Inflammatory macrophage treated with lipopolysaccharide for 1 hour (primary cell): Measurements from ENCODE around the gene TFIP11.
"Not testable (repeated sequence)": the region's sequence is repeated elsewhere in the genome, so short reads cannot be mapped to it uniquely, and the experiment has no call there.

ENCODE experiments used
- DNase-seq, 2 donors: peaks; one replicate each; pipeline ENCODE4 v3.0.0-alpha.2; 2020 to 2022

The TFIP11 gene

DNA sequence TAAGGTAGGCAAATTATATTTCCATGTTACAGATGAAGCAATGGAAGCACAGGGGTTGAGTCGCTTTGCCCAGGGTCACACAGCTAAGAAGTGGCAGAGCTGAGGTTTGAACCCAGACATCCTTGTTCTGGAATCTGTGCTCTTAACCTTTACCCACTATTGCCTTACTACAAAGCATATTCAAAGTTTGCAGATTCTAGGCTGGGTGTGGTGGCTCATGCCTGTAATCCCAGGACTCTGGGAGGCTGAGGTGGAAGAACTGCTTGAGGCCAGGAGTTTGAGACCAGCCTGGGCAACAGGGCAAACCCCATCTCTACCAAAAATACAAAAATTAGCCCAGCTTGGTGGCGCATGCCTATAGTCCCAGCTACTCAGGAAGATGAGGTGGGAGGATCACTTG is 27.8 kb upstream of the TFIP11 start:
- no peak for DNase-seq

DNA sequence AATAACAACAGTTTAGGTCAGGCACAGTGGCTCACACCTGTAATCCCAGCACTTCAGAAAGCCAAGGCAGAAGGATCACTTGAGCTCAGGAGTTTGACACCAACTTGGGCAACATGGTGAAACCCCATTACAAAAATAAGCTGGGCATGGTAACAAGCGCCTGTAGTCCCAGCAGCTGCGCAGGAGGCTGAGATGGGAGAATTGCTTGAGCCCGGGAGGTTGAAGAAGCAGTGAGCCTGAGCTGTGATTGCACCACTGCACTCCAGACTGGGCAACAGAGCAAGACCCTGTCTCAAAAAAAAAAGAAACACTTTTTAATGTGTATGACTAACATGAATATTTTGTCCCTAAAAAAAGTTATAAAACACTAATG is 24.5 kb upstream of the TFIP11 start:
- DNase-seq, result no peak

DNA sequence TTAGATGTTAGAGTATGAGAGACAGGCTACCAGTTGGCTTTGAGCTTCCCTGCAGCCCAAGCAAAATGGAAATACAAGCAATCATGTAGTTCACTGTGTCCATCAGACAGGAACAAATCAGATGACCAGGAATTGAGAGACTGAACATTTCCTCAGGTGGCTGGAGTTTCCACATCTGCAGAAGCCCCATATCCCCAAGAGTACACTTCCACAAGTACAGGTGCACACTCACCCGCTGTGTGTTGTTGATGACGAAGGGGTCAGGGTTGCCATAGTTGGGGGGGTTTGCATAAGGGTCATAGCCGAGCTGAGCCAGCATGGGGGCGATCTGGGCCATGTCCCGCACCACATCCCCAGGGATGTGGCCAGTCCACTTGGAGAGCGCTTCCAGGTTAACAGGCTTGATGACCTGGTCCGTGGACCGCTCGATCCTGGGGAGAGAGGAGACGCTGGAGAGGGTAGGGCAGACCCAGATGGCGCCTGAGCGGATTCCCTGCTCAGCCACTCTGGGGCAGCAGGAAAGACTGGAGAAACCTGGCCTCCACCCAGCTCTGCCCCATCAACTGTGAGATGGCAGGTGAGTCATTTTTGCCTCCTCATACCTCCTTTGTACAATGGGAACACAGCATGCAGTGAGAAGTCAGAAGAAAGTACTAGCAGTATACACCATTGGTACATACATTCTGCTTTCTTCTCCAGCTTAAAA is 23.9 kb upstream of the TFIP11 start:
- DNase-seq, result no peak

DNA sequence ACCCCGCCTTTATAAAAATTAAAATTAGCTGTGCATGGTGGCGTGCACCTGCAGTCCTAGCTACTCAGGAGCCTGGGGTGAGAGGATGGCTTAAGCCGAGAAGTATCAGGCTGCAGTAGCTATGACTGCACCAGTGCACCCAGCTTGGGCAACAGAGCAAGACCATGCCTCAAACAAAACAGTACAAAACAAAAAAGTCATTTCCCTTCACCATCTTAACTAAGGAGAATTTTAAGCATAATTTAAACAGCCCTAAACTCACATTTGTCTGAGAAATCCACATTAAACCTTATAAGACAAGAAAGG is 23.3 kb upstream of the TFIP11 start:
- DNase-seq, result no peak

DNA sequence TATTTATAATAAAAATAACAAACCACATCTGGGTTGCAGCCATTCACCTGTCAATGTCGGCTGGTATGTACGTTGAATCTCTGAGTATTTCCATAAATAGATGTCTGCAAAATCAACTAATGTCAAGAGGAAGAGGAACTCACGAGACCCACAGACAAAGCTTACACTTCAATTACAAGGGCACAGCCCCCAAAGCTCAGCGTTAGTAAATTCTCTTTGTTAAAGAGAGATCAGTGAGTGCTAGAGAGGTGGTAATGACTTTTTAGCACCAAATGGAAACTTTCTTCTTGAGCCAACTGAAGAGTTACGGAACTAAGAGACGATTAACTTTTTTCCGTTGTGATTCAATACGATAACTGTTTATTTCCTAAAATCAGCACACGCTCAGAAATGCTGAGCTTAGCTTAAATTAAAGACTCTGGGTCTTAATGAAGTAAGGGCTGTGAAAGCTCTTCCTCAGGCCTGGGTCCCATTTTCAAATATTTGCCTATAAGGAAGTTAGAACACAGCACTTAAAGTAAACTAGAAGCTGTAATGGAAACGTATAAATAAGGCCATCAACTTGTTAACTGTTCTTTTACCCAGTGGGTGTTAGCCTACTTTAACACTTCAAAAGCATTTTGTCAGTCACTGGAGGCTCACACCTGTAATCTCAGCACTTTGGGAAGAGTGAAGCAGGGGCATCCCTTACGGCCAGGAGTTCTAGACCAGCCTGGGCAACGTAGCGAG is 22.8 kb upstream of the TFIP11 start:
- DNase-seq, result no peak

DNA sequence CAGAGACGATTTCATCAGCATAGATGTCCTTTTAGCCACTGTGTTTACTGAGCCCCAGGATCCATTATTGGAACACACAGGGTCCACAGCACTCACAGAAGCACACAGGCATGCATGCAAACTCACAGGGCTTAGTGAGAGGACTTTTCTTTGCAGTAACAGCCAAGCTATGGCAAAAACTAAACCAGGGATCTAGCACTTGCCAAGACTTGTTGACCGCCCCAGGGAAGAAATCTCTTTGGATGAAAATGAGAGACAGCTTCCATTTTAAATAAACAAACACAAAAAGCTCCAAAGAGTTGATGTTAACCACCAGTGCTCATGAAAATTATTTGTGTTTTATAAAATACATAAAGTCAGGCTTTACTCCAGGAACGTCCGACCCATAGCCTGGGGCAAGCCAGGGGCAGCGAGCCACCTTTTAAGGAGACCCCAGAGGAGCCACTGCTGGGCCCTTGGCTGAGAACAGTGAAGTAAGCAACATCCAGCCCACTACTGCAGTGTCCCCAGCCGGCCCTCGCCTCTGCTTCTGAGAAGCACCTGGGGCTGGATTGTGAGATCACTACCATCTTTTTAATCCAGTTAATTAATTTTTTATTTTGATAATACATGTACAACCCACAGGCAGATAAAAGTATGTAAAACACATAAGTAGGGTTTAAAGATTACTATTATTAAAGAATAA is 22.0 kb upstream of the TFIP11 start:
- DNase-seq, result no peak

DNA sequence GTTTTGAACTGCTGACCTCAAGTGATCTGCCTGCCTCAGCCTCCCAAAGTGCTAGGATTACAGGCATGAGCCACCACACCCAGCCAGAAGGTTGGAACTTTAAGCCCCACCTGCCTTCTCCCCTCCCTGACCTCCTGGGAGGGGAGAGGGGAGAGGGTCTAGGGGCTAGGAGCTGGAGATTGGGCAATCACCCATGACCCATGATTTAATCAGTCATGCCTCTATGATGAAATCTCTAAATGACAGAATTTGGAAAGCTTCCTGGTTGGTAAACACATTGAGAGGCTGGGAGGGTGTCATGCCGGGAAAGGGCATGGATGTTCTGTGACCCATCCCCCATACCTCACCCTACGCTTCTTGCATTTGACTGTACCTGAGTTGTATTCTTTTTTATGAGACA is 17.1 kb upstream of the TFIP11 start:
- DNase-seq, result peak; percentile 66 to 69

DNA sequence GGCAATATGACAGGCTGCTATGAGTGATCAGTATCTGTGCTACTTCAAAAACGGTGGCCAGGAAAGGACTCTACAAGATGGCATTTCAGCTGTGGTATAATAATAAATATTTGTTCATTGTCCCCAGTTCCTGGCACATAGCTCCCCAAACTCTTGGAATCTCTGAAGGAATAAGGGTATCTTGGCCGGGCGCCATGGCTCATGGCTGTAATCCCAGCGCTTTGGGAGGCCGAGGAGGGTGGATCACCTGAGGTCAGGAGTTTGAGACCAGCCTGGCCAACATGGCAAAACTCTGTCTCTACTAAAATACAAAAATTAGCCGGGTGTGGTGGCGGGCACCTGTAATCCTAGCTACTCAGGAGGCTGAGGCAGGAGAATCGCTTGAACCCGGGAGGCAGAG is 16.2 kb upstream of the TFIP11 start:
- DNase-seq, result not testable (repeated sequence)

DNA sequence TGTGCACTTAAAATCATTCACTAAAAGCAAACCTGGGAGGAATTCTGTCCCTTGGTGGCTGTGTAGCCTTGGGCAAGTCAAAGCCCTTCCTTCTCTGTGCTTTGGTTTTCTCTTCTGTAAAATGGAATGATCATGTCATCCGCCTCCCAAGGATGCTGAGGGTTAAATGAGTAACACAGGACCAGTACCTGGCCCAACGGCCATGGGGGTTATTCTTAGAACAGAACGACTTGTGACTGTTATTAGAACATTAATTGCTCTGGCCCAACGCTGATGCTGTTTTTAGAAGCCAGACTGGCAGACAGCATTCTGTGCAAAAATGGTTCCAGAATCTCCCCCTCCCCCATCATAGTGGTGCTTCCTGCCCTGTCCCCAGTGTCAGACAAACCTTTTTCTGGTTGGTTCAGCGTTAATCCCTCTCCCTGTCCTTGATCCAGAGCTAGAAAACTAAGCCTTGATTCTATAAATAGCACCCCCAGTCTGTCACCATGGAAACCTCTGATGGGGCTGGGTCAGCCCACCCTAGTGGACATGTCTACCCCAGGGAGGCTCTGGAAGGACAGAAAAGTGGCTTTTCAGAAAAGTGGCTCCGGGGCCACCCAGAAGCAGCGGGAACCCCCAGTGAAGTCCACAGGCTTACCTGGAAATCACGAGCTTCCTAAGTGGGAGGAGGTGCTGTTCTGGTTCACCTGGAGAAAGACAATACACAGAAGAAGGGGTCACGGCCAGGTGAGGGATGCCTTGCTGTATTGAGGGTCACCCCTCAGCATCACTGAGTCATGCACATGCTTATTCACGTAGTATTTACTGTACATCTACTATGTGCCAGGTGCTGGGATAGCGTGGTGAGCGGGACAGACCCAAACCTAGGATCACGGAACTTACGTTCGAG is 15.5 kb upstream of the TFIP11 start:
- no peak for DNase-seq

DNA sequence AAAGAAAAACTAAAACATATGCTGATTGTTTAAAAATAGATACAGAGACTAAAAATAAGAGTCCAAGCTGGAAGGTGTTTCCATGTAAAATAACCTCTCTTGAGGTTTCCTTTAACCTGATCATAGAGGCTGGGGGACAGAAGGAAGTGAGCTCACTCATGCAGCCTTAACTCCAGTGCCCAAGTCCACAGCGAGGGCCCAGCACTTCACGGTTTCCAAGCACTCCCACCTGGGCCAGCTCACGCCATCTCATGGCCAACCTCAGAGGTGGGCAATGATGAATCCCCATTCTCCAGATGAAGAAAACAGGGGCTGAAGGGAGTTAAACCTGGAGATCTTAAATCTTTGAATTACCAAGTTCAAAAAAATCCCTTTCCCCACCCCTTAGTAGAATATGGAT is 14.9 kb upstream of the TFIP11 start:
- no peak for DNase-seq

DNA sequence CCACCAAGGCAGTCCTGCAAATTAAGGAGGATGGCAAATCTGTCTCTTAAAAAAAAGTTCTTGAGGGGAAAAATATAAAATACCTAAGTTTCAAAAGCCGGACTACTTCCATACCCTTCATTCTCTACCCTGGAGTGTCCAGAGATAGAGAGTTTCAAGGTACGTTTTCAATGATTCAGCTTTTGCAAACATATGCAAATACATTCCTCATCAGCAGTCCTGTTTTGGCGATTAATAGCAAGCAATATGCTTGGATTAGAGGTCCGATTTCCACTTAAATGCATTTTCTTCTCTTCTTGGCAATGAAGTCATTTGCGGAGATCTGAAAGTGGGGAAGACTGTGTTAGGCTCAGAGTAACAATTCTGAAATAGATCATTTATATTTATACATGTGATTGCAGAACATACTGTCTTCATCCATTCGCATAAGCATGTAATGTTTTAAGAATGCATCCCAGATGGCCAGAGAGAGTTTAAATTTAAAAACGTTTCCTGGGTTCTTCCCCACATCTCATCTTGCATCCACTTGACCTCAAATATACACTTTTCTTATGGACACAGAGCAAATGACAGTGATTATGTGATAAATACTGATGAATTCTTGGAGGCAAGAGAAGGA is 13.8 kb upstream of the TFIP11 start:
- DNase-seq, result no peak

DNA sequence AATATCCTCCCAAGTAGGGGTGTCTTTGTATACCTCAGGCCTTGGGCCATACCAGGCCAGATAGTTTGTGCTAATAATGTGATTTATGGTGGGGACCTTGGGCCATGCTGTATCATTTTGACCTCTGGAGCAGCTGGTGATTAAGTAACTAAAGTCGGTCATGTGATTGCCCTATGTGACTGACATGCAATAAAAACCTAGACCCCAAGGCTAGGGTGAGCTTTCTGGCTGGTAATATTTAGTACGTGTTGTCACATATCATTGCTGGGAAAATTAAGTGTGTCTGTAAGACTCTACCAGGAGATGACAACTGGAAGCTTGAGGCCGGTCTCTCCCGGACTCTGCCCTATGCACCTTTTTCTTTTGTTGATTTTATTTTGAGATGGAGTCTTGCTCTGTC is 12.6 kb upstream of the TFIP11 start:
- DNase-seq, result no peak

DNA sequence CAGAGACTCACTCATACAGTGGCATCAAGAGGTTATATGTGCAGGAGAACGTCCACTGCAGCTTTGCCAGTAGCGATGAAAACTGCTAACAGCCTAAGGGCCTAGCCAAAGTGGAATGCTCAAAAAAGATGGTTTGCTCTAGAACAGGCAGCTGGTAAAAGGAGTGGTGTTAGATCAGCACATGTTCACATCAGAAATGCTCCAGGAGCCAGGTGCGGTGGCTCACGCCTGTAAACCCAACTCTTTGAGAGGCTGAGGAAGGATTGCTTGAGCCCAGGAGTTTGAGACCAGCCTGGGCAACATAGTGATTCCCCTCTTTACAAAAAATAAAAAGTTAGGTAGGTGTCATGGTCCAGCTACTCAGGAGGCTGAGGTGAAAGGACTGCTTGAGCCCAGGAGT is 10.3 kb upstream of the TFIP11 start:
- DNase-seq, result no peak

DNA sequence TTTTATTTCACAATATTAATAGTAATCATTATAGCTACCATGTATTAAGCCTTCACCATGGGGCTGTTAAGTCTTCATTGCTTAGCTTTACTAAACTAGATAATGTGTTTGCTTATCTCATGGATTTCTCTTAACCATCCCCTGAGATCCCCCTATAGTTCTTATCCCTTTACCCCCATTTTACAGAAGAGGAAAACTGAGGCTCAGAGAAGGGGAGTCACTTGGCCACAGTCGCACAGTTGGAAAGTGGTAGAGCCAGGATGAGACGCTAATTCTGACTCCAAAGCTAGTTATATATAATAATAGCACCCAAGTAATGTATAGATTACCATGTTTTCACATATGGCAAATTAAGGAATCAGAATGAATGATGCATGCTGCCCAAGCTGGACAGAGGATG is 9.7 kb upstream of the TFIP11 start:
- DNase-seq, result no peak

DNA sequence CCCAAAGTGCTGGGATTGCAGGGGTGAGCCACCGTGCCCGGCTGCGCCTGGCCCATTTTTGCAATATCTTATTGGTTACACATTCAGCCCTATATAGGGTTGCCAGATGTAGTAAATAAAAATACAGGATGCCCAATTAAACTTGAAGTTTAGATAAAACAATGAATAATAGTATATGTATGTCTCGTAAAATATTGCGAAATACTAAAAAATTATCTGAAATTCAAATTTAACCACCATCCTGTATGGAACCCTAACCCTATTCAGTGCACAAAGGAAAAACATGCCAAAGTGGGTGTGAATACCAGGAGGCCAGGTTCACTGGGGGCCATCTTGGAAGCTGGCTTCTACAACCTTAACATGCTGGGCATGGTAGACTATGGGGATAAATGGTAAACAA is 5.2 kb upstream of the TFIP11 start:
- DNase-seq, result no peak

DNA sequence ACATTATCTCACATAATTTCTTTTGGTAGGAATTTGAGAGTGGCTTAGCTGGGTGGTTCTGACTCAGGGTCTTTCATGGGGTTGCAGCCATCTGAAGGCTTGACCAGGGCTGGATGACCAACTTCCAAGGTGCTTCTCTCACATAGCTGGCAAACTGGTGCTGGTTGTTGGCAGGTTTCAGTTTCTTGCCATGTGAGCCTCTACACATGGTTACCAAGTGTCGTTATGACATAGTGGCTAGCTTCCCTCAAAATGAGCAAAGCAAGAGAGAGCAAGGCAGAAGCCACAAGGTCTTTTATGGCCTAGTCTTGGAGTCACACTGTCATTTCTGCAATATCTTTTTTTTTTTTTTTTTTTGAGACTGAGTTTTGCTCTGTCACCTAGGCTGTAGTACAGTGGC is 4.2 kb upstream of the TFIP11 start:
- DNase-seq, result no peak

DNA sequence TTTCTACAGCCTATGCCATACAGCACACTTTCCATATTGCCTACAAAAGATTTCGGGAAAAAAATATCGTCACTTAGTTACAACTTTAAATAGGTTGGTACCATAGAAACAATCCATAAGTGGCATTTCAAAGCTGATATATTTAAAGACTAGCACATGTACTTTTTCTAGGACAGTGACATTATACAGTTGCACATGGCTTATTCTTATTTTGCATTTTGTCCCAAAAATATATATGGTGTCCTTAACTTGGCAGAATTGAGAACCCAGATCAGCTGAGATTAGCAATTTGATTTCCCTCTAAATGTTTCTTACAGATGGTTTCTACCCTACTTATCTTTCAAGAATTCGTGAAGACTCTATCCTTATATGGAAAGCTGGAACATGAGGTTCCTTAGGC is 3.7 kb upstream of the TFIP11 start:
- DNase-seq, result no peak

DNA sequence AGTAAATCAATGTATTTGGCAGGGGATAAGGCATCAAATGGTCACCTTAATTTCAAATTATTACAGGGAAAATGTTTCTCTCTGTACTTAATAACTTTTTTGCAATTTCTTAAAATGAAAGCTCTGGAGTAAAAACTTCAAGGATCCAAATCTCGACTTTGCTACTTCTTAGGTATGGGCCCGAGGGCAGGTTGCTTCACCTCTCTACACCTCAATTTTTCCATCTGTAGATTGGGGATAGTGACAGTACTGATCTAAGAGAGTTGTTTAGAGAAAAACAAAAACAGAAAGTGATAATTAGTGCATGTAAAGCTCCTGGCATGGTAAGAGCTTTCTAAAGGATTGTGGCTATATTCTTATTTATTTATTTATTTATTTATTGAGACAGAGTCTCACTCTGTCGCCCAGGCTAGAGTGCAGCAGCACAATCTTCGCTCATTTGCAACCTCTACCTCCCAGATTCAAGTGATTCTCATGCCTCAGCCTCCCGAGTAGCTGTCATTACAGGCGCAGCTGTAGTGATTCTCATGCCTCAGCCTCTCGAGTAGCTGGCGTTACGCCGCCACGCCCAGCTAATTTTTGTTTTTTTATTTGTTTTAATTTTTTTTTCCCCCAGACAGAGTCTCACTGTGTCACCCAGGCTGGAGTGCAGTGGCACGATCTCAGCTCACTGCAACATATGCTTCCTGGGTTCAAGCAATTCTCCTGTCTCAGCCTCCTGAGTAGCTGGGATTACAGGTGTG is 2.3 kb upstream of the TFIP11 start:
- no peak for DNase-seq

DNA sequence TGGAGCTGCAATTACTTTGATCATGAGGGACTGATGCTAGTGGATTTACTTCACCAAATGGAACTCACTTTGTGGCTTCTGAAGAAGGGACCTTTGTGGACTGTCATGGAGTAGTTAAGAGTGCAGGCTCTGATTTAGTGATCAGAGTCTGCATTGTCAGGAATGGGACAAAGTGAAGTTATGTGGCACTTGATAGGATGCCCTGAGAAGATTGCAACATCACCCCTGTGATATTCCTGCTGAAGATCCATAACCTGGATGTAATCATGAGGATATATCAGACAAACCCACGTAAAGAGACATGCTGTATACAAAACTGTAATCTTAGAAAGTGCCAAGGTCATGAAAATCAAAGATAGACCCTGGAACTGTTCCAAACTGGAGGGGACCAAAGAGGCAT is 1.6 kb upstream of the TFIP11 start:
- DNase-seq, result no peak

DNA sequence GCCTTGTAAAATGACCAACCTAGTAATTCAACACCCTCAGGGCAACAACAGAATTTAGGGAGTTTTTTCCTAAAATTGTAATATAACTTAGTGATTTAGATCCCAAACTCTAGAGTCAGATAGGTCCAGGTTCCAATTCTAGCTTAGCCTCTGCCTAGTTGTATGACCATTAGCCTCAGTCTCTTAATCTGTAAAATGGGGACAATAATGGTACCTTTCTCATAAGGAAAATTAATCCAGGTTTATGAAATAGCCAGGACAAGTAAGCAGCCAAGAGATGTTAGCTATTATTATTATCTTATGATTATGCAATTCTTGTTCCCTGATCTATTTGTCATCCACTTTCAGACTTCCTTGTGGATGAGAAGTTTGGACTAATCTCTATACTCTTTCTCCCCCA is 4.1 kb downstream of the TFIP11 start:
- no peak for DNase-seq

DNA sequence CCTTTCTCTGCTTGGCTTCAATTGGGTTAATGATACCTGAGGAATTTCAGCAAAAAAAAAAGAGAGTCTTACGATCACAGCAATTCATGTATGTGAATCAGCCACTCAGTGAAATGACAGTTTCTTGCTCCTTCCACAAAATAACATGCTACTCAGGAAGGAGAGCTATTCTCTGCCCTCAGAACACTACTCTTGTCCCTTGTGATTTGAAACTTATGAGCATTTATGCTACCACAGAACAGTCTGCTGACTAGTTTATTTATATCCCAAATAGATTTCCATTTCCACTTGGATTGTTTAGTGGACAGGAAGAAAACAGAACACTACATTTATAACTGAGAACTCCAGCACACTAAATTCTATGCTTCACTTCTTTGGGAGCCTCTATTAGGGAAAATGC is 8.5 kb downstream of the TFIP11 start:
- DNase-seq, result no peak
